D341Med (cell line): ENCODE results near the gene DDX11.
"Not testable (repeated sequence)": the region's sequence is repeated elsewhere in the genome, so short reads cannot be mapped to it uniquely, and the experiment has no call there.

Experiments
- DNase-seq: peaks from one replicate; pipeline ENCODE4 v3.0.0; 2012; ENCODE audit warnings: low spot score

DDX11 gene

GRCh38 chr12:31099434-31099833 is 25.8 kb downstream of the DDX11 start:
- DNase-seq = not testable (repeated sequence)

GRCh38 chr12:31100503-31101208 is 27.0 kb downstream of the DDX11 start:
- DNase-seq = not testable (repeated sequence)

GRCh38 chr12:31102125-31102524 is 28.5 kb downstream of the DDX11 start:
- DNase-seq = not testable (repeated sequence)

GRCh38 chr12:31102596-31102995 is 28.9 kb downstream of the DDX11 start:
- DNase-seq = not testable (repeated sequence)

- peak; percentile 10 for DNase-seq
These were observed 29.9 kb downstream of the DDX11 start for GRCh38 chr12:31103561-31103975.

- not testable (repeated sequence) for DNase-seq
These were observed 30.6 kb downstream of the DDX11 start for GRCh38 chr12:31104220-31104619.

GRCh38 chr12:31104773-31105172 is 31.1 kb downstream of the DDX11 start:
- DNase-seq = peak; percentile 2

- DNase-seq = peak; percentile 6
These were observed 32.0 kb downstream of the DDX11 start for GRCh38 chr12:31105668-31106067.

- no peak for DNase-seq
These were observed 32.6 kb downstream of the DDX11 start for GRCh38 chr12:31106101-31106803.

GRCh38 chr12:31109773-31110172 is 36.1 kb downstream of the DDX11 start:
- DNase-seq = not testable (repeated sequence)

GRCh38 chr12:31110263-31110662 is 36.6 kb downstream of the DDX11 start:
- not testable (repeated sequence) for DNase-seq

GRCh38 chr12:31115092-31115601 is 41.5 kb downstream of the DDX11 start:
- DNase-seq = not testable (repeated sequence)

GRCh38 chr12:31116846-31117202 is 43.2 kb downstream of the DDX11 start:
- not testable (repeated sequence) for DNase-seq

GRCh38 chr12:31117203-31118011 is 43.7 kb downstream of the DDX11 start:
- DNase-seq = peak; percentile 79

- DNase-seq = peak; percentile 73
These were observed 44.9 kb downstream of the DDX11 start for GRCh38 chr12:31118347-31119191.

GRCh38 chr12:31119192-31119802 is 45.6 kb downstream of the DDX11 start:
- DNase-seq = no peak

GRCh38 chr12:31119803-31120211 is 46.1 kb downstream of the DDX11 start:
- DNase-seq = no peak

- no peak for DNase-seq
These were observed 46.8 kb downstream of the DDX11 start for GRCh38 chr12:31120392-31121008.

GRCh38 chr12:31121022-31121728 is 47.5 kb downstream of the DDX11 start:
- not testable (repeated sequence) for DNase-seq

GRCh38 chr12:31122481-31122880 is 48.8 kb downstream of the DDX11 start:
- DNase-seq = no peak
